ENCODE data around the gene EXTL1. TPM values are rescaled to one million over a fixed set of nuclear protein-coding genes. Genes with fewer than 3 reads are reported as not detected.
A peak's percentile ranks its signal among the peaks of the same experiment; 100 is the strongest.

EXTL1 gene
- total and polyA plus RNA-seq, 2 of the 4 experiments (the other 2 are of a cell fraction), result 0.90 to 5.2 TPM

DNA sequence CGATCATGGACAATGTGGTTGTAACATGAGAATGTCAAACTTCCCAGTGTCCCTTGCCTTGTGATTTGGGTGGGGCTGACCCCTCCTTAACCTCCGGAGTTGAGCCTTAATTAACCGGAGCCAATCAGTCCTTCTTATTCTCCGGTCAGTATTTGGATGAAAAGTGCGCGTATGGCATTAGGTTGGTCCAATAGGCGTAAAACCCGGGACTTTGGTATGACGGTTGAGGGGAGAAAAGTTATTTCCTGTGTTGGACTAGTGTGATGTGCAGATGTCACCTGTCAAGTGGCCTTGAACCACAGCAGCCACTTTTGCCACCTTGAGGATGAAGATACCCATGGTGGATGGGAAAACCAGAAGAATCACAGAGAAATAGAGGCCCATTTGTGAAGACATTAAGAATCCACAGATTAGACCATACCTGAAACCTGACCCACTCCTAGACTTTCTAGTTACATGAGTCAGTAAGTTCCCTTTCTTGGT lies 28.8 kb upstream of the EXTL1 start:
- Histone ChIP-seq H3K79me1 (ENCODE audit: low read depth in 1 of 2, low read length in 2 of 2) (peaks cover 10 to 35% of the 10 kb centered on the region in 2 experiments; a peak in 3 of 4 replicates), H4K8ac (ENCODE audit: low read depth in 2 of 2, low read length in 2 of 2) (peak overlapping the region in 1 of 2 experiments; percentile 67; a peak in 2 of 4 replicates), H4K91ac (ENCODE audit: insufficient read depth, low read depth, low read length) (peak overlapping the region; percentile 6; the same call in 1 of the 2 replicates), H3K23ac (ENCODE audit: low read depth, low read length) (no peak overlapping the region), H3K36me3 (ENCODE audit: control insufficient read depth, insufficient read depth, low read length) (peaks cover 6% of the 10 kb centered on the region), H2BK15ac (ENCODE audit: low read depth, low read length) (no peak overlapping the region), H3K9ac (ENCODE audit: low read depth, low read length) (no peak overlapping the region), H3K4me1 (ENCODE audit: control insufficient read depth, insufficient read depth, low read length) (peaks cover 14% of the 10 kb centered on the region), H2BK5ac (ENCODE audit: low read depth, low read length, poor library complexity, severe bottlenecking) (peak overlapping the region; percentile 34), H3K18ac (ENCODE audit: low read depth, low read length) (peak overlapping the region; percentile 70; the same call in 1 of the 2 replicates), H2BK20ac (ENCODE audit: low read depth, low read length) (peak overlapping the region; percentile 46; the same call in 1 of the 2 replicates), H3K56ac (ENCODE audit: extremely low read depth, insufficient read depth, low read length) (no peak overlapping the region), H4K5ac (ENCODE audit: low read depth, low read length) (peak overlapping the region; percentile 20; the same call in 1 of the 2 replicates), H3K9me3 (ENCODE audit: control insufficient read depth, insufficient read depth, low read length) (no peaks in the 10 kb centered on the region), H2AK5ac (ENCODE audit: low read depth, low read length) (peak overlapping the region; percentile 5; the same call in 1 of the 2 replicates), H4K20me1 (ENCODE audit: insufficient read depth, low read length) (no peaks in the 10 kb centered on the region), H3K4me2 (ENCODE audit: low read depth, low read length) (no peak overlapping the region), H3K27me3 (ENCODE audit: control insufficient read depth, insufficient read depth, low read length) (no peaks in the 10 kb centered on the region), H3K4me3 (ENCODE audit: insufficient read depth, low read depth, low read length) (no peak overlapping the region), H2BK120ac (ENCODE audit: low read depth, low read length) (peak overlapping the region; percentile 78; the same call in 1 of the 2 replicates), H3K14ac (replicated peaks; ENCODE audit: low read depth, low read length) (0 out of 2 replicates have a peak overlapping the region, but pooled peaks have one; percentile 19), H3K4ac (ENCODE audit: low read depth, low read length) (peak overlapping the region; percentile 69), H2AK9ac (replicated peaks; ENCODE audit: low read depth, low read length, poor library complexity) (peak overlapping the region; percentile 44), H3K27ac (ENCODE audit: insufficient read depth, low read length) (no peak overlapping the region), H2AFZ (replicated peaks; ENCODE audit: low read length, poor library complexity) (no peak overlapping the region), H3K9me1 (ENCODE audit: insufficient read depth, low read length) (peaks cover 18% of the 10 kb centered on the region)
- CTCF ChIA-PET, result no interaction called here
- 100% methylated on average over 7 of the region's 9 CpGs; no CpG with 5 or more reads in 1 of the 2 experiments for WGBS, 2 experiments (ENCODE audit: extremely low coverage in 2 of 2, insufficient read length in 1 of 2)
- in situ Hi-C loops (cut with MboI; ENCODE audit: low sequenced_read_pairs), result loop anchor here (10.0 kb wide), 1 partner anchor 168 kb away; no protein-coding TSS in a partner anchor
- dilution Hi-C loops (cut with HindIII; ENCODE audit: low sequenced_read_pairs, unreplicated experiment), result no loop called here
- ATAC-seq (ENCODE audit: low read depth) (no peak), DNase-seq (no peak)
- POLR2A ChIA-PET (ENCODE audit: unreplicated experiment), result no interaction called here
- no TSS peak for BruUV-seq (replicated peaks)
- intact Hi-C loops (cut with micrococcal nuclease), result loop anchor here (5.0 kb wide), 1 partner anchor 45 kb away; no protein-coding TSS in a partner anchor
- TF ChIP-seq CHD1 (IDR thresholded peaks at IDR 0.05; ENCODE audit: low read depth, low read length), result no peak
- no peak for TF ChIP-seq FOS (IDR thresholded peaks at IDR 0.05; ENCODE audit: low read depth, low read length)
- TF ChIP-seq, protein P1, sequence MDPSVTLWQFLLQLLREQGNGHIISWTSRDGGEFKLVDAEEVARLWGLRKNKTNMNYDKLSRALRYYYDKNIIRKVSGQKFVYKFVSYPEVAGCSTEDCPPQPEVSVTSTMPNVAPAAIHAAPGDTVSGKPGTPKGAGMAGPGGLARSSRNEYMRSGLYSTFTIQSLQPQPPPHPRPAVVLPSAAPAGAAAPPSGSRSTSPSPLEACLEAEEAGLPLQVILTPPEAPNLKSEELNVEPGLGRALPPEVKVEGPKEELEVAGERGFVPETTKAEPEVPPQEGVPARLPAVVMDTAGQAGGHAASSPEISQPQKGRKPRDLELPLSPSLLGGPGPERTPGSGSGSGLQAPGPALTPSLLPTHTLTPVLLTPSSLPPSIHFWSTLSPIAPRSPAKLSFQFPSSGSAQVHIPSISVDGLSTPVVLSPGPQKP (IDR thresholded peaks at IDR 0.05; ENCODE audit: borderline replicate concordance, low read depth, low read length), result no peak
- TF ChIP-seq, protein P2, sequence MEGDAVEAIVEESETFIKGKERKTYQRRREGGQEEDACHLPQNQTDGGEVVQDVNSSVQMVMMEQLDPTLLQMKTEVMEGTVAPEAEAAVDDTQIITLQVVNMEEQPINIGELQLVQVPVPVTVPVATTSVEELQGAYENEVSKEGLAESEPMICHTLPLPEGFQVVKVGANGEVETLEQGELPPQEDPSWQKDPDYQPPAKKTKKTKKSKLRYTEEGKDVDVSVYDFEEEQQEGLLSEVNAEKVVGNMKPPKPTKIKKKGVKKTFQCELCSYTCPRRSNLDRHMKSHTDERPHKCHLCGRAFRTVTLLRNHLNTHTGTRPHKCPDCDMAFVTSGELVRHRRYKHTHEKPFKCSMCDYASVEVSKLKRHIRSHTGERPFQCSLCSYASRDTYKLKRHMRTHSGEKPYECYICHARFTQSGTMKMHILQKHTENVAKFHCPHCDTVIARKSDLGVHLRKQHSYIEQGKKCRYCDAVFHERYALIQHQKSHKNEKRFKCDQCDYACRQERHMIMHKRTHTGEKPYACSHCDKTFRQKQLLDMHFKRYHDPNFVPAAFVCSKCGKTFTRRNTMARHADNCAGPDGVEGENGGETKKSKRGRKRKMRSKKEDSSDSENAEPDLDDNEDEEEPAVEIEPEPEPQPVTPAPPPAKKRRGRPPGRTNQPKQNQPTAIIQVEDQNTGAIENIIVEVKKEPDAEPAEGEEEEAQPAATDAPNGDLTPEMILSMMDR (conservative IDR thresholded peaks at IDR 0.05; ENCODE audit: low read depth, low read length), result no peak
- no peak for TF ChIP-seq SMC3 (IDR thresholded peaks at IDR 0.05; ENCODE audit: low read depth, low read length)
- no peak for TF ChIP-seq MAFK (IDR thresholded peaks at IDR 0.05; ENCODE audit: low read depth, low read length)
- no peak for TF ChIP-seq RCOR1 (IDR thresholded peaks at IDR 0.05; ENCODE audit: insufficient replicate concordance, low read length)
- TF ChIP-seq CEBPB (IDR thresholded peaks at IDR 0.05; ENCODE audit: low read depth, low read length), result no peak
- TF ChIP-seq RAD21 (IDR thresholded peaks at IDR 0.05; ENCODE audit: low read length), result no peak

Data from IMR-90 (cell line).